ENCODE measurements around the gene TBX15. TPM values are rescaled to one million over a fixed set of nuclear protein-coding genes. Genes with fewer than 3 reads are reported as not detected.
A peak's percentile ranks its signal among the peaks of the same experiment; 100 is the strongest.

Gene TBX15
- total RNA-seq, 8 experiments from 2014 or later, result 0.11 to 104 (median 5.3) TPM

DNA sequence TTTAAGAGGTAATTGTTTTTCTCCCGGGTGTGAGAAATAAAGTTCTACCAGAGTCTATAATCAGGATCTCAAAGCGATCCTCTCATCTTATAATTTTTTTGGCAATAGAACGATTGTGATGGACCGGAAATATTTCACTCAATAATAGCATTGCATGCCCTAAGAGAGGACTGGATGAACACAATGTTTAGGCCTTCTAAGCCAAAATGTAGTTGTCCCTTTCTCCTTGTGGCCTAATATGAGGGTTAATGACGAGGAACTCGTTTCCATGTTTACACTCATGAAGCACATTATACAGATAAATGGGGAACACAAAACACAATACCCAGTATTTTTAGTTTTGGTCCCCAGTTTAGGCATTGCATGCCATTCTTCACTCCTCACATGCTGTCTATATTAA, 5.9 kb downstream of the TBX15 start:
- no peak for ATAC-seq (replicated peaks in 6 of 8)
- Histone ChIP-seq H3K27ac (no peak overlapping the region), H3K4me3 (no peak overlapping the region), H3K4me1 (replicated peaks in 1 of 2) (peaks cover 4 to 24% of the 10 kb centered on the region in 2 donors)
- in situ Hi-C loops (cut with MboI; ENCODE audit: low pct_unique_long_range_greater_than_20kb in 2 of 9, low sequenced_read_pairs in 9 of 9, unreplicated experiment in 9 of 9), result loop anchor here in 4 of 9 experiments (25.0 kb wide), 2 partner anchors 820 to 895 kb away; no protein-coding TSS in a partner anchor
- WGBS, 10 experiments, result 0 to 99% (median 65%) methylated on average over 1 to 6 of the region's 6 CpGs

DNA sequence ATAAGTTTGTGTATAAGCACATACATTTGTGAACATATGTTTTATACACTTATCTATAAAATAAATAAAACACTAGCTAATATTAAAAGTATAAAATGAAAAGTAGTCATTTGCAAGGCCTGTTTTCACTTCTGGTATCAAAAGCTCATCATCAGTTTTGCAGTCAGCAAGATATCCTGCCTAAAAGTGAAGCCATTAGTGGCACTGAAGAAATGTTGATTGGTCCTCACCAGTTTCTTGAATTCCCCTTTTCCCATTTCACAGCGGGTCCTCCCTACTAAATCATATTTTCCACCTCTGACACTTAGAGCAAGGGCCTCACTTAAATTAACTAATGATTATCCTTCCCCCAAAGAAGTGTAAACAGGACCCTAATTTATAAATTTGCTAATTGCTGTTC, 6.7 kb downstream of the TBX15 start:
- no peak for ATAC-seq (replicated peaks in 6 of 8)
- 0 to 100% (median 60%) methylated on average over 1 of the region's 1 CpG; no CpG with 5 or more reads in 3 of the 10 experiments for WGBS, 10 experiments
- no peak overlapping the region for H3K27ac ChIP-seq
- peaks cover 4 to 24% of the 10 kb centered on the region in 2 donors for H3K4me1 ChIP-seq (replicated peaks in 1 of 2)
- H3K4me3 ChIP-seq, result no peak overlapping the region
- in situ Hi-C loops (cut with MboI; ENCODE audit: low pct_unique_long_range_greater_than_20kb in 2 of 9, low sequenced_read_pairs in 9 of 9, unreplicated experiment in 9 of 9), result loop anchor here in 4 of 9 experiments (25.0 kb wide), 2 partner anchors 819 to 894 kb away; no protein-coding TSS in a partner anchor

DNA sequence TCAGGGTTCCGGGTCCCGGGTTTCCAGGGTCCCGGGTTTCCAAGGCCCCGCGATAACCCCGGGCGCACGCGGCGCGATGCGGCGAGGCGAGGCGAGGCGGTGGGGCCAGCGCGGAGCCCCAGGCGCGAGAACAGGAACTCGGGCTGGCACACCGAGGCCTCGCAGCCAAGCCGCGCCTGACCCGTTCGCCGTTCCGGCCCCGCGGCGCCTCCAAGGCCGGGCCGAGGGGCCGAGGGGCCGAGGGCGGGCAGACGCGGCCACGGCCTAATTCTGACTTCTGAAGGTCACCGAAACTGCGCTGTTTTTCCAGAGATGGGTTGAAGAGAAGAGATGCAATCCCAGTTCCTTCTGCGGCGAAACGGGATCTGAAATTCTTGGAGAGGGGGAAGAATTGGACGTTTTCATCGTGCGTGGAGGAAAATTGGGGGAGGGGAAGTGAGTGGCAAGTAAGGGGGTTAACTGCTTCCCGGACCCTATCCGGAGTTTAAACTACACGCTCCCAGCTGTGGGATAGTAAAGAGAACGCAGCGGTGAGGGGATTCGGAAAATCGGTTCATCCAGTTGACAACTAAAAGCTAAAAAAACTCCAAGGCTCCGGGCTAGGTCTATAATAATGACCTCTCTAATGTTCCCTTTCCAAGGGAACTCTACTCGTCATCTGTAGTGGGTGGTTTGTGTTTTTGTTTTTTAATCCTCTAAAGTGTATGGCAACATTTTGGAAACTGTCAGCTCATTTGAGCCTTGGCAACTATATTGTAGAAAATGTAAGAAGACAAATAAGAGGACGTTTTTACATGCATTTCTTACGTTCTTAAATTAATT, 8.2 kb downstream of the TBX15 start:
- 6 to 95% (median 11%) methylated on average over 3 to 48 of the region's 59 CpGs for WGBS, 10 experiments
- in situ Hi-C loops (cut with MboI; ENCODE audit: low pct_unique_long_range_greater_than_20kb in 2 of 9, low sequenced_read_pairs in 9 of 9, unreplicated experiment in 9 of 9), result loop anchor here in 4 of 9 experiments (25.0 kb wide), 2 partner anchors 818 to 893 kb away; no protein-coding TSS in a partner anchor
- Histone ChIP-seq H3K27ac (no peak overlapping the region), H3K4me3 (peak overlapping the region in 2 of 5 donors; percentile 12 to 18), H3K4me1 (replicated peaks in 1 of 2) (peaks cover 4 to 26% of the 10 kb centered on the region in 2 donors)
- ATAC-seq (replicated peaks in 6 of 8), result peak in 5 of 8 experiments; percentile 6 to 71 (median 48)

DNA sequence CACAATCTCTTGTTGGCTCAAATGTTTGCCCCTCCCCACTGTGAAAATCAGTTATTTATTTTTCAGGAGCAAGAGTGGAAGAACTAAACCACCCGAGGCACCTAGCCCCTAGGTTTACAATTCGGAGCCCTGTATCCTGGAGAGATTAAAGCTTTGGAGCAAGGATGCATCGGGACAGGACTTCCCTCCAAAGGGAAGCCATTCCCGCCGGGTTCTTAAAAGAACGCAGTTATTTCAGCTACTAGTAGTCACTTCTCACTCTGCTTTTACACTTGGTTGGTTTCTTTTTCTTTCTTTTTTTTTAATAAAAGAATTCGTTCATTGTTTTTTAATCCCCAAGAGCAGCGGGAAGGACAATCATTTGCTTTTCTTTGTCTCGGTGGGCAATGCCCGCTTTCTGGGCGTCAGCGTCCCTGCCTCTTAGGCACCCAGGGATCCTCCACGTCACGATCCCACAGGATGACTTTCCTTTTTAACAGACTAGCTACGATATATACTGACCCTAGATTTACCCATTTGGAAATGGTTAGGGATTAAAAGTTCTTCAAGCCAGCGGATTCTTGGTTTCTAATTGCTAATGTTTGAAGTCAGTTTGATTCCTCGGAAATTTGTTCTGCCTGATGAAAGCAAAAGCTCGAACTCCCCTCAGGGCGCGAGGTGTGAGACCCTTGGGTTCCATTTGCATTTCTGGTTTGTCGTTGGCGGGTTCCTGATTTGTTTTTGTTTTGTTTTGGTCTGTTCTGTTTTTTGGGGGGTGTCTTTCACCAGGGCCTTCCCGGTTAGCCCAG, 9.0 kb downstream of the TBX15 start:
- Histone ChIP-seq H3K4me1 (replicated peaks in 1 of 2) (peaks cover 4 to 23% of the 10 kb centered on the region in 2 donors), H3K27ac (no peak overlapping the region), H3K4me3 (peak overlapping the region in 2 of 5 donors; percentile 12 to 18)
- in situ Hi-C loops (cut with MboI; ENCODE audit: low pct_unique_long_range_greater_than_20kb in 2 of 9, low sequenced_read_pairs in 9 of 9, unreplicated experiment in 9 of 9), result loop anchor here in 4 of 9 experiments (25.0 kb wide), 2 partner anchors 817 to 892 kb away; no protein-coding TSS in a partner anchor
- 0 to 94% (median 22%) methylated on average over 3 to 23 of the region's 23 CpGs for WGBS, 10 experiments
- peak in 2 of 8 experiments; percentile 1 to 31 for ATAC-seq (replicated peaks in 6 of 8)

DNA sequence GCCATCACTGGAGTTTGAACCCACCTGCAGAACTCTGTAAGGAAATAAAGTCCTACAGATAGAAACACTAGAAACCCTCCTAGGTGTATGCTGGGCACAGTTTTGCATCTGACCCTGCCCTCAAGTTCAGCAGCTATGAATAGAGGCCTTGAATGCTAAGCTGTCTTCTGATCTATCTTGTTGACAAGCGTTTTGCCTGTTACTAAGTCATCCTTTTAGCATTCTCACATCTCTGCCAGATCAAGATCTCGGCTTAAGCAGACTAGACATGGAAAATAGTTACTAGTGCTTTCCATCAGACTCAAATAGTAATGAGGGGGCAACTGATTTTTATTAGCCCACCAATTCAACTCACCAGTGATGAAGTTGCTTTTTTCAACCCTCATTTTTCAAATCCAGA, 10.5 kb downstream of the TBX15 start:
- Histone ChIP-seq H3K4me1 (replicated peaks in 1 of 2) (peaks cover 4 to 32% of the 10 kb centered on the region in 2 donors), H3K4me3 (no peak overlapping the region), H3K27ac (no peak overlapping the region)
- in situ Hi-C loops (cut with MboI; ENCODE audit: low pct_unique_long_range_greater_than_20kb in 2 of 9, low sequenced_read_pairs in 9 of 9, unreplicated experiment in 9 of 9), result loop anchor here in 4 of 9 experiments (25.0 kb wide), 2 partner anchors 815 to 890 kb away; no protein-coding TSS in a partner anchor
- peak in 3 of 8 experiments; percentile 10 to 61 (median 22) for ATAC-seq (replicated peaks in 6 of 8)
- WGBS, 10 experiments, result 0 to 72% (median 49%) methylated on average over 1 to 2 of the region's 2 CpGs; no CpG with 5 or more reads in 2 of the 10 experiments

DNA sequence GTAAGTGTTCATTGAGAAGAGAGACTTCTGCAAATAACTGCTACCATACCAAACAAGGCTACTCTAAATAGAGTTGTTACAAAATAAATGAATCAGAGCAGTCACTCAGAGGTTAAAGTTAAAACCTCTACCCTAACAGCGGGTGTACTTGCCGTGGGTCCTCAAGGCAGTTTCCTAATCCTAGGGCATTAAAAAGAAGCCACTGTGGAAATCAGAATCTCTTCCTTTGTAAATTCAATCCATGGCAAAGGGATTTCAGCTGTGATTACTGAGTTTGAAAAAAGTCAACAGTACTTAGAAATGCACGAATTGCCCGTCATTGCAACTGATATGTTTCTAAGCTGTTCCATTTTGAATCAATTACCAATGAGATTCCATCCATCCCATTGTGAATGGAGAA, 13.5 kb downstream of the TBX15 start:
- no peak overlapping the region for H3K27ac ChIP-seq
- H3K4me1 ChIP-seq (replicated peaks in 1 of 2), result peaks cover 1 to 32% of the 10 kb centered on the region in 2 donors
- no peak overlapping the region for H3K4me3 ChIP-seq
- no peak for ATAC-seq (replicated peaks in 6 of 8)
- 20 to 91% (median 72%) methylated on average over 1 to 4 of the region's 4 CpGs; no CpG with 5 or more reads in 3 of the 10 experiments for WGBS, 10 experiments
- in situ Hi-C loops (cut with MboI; ENCODE audit: low pct_unique_long_range_greater_than_20kb in 2 of 9, low sequenced_read_pairs in 9 of 9, unreplicated experiment in 9 of 9), result loop anchor here in 4 of 9 experiments (25.0 kb wide), 2 partner anchors 812 to 887 kb away; no protein-coding TSS in a partner anchor

DNA sequence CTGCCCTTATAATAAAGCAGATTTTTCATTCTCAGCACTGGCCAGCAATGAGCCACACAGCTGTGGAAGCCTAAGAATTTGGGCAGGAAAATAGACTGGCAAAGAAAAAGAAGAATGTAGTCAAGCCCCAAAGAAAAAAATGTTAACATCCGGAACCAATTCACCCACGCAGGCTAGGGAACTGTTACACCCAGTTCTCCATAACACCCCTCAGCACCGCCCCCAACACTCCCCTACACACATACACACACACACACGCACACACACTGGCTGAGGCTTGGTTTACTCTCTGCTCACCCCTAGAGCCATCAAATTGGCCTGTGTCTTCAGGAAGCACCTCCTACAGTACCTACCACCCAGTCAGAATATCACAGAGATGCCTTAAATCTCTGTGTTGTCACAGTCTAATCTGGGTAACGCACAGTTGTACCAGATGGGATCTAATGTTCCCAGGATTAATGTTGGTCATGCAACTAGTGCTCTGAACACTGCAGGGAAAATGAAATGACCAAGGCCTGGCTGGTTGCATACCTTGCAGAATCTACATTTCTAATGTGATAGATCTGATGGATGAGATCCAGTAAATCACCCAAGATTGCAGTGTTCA, 14.5 kb downstream of the TBX15 start:
- peak; percentile 27 to 96 (median 84) for ATAC-seq (replicated peaks in 6 of 8)
- H3K4me1 ChIP-seq (replicated peaks in 1 of 2), result peaks cover 0 to 29% of the 10 kb centered on the region in 2 donors
- 6 to 91% (median 59%) methylated on average over 1 to 4 of the region's 5 CpGs; no CpG with 5 or more reads in 6 of the 10 experiments for WGBS, 10 experiments
- in situ Hi-C loops (cut with MboI; ENCODE audit: low pct_unique_long_range_greater_than_20kb in 2 of 9, low sequenced_read_pairs in 9 of 9, unreplicated experiment in 9 of 9), result no loop called here
- no peak overlapping the region for H3K27ac ChIP-seq
- H3K4me3 ChIP-seq, result no peak overlapping the region

DNA sequence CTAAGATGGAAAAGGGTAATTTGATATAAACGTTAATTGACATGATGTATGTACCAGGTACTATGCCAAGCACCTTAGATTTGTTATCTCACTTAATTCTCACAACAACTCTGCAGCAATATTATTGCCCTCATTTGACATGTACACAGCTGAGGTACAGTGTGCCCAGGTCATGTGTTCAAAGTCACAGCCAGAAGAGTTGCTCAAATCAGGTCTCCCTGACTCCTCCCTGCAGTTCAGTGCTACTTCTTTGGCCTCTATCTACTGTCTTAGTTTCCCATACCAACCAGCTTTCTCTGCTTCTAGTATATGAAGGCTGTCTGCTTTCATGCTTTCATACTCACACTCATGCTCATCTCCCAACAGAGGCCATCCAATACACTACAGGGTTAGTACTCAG, 15.1 kb downstream of the TBX15 start:
- 25 to 93% (median 75%) methylated on average over 1 of the region's 1 CpG; no CpG with 5 or more reads in 5 of the 10 experiments for WGBS, 10 experiments
- peak in 2 of 8 experiments; percentile 2 to 3 for ATAC-seq (replicated peaks in 6 of 8)
- in situ Hi-C loops (cut with MboI; ENCODE audit: low pct_unique_long_range_greater_than_20kb in 2 of 9, low sequenced_read_pairs in 9 of 9, unreplicated experiment in 9 of 9), result no loop called here
- Histone ChIP-seq H3K4me3 (no peak overlapping the region), H3K4me1 (replicated peaks in 1 of 2) (peaks cover 0 to 25% of the 10 kb centered on the region in 2 donors), H3K27ac (no peak overlapping the region)

DNA sequence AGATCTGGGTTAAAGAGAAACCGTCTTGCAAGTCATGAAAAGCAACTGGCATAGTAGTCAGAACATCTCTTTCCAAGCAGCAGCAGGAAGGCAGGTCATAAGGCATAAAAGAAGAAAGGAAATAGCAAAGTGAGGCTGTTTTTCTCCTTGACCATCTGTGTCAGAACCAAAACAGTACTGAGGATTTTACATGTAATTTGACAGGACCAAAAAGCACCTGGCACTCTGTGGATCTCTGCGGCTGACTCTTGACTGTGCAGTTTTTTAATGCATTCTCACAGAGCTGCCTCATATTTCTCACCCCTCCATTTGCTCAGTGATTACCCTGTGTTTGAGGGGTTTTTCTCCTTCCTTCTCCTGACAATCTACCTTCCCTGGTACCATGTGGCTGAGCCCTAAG, 17.7 kb downstream of the TBX15 start:
- in situ Hi-C loops (cut with MboI; ENCODE audit: low pct_unique_long_range_greater_than_20kb in 2 of 9, low sequenced_read_pairs in 9 of 9, unreplicated experiment in 9 of 9), result no loop called here
- Histone ChIP-seq H3K4me3 (no peak overlapping the region), H3K4me1 (replicated peaks in 1 of 2) (peaks cover 0 to 32% of the 10 kb centered on the region in 2 donors), H3K27ac (no peak overlapping the region)
- WGBS, 10 experiments, result 71 to 100% (median 88%) methylated on average over 1 to 2 of the region's 2 CpGs; no CpG with 5 or more reads in 1 of the 10 experiments
- ATAC-seq (replicated peaks in 6 of 8), result no peak

DNA sequence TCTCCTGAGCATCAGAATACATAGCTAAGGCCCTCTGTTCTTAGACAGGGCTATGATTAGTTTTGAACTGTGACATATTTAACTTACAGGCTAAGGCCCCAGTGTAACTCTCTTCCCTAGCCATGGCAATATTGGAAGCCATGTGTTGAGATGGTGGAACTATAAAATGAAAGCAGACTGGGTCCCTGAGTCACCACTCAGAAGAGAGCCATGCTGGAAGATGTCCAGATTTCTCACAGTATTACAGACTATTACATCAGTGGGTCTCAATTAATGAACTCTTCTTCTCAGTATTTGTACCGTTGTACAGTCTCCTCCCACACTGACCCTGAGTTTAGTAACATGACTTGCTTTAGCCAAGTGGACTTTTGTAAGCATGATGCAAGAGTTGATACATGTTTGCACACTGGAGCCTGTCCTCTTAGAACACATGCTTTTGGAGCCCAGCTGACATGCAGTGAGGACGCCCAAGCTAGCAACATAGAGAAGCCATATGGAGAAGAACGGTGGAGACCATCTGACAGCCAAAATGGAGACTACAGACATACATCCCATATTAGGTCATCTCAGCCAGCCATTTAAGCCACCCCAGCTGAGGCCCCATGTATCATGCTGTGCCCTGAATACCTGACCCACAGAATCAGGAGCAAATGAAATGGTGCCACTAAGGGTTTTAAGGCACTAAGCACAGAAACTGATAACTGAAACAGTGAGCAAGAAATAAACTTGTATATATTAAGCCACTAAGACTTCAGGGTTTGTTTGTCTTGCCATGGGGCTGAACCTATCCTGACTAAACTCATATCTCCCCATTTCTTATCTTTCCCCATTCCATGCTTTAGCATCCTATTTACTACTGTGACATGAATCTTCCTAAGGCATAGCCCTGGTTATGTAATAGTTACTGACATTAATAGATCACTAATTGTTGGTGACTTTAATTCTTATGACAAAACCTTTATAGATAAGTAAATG, 24.4 kb downstream of the TBX15 start:
- peak in 7 of 8 experiments; percentile 28 to 88 (median 56) for ATAC-seq (replicated peaks in 6 of 8)
- in situ Hi-C loops (cut with MboI; ENCODE audit: low pct_unique_long_range_greater_than_20kb in 2 of 9, low sequenced_read_pairs in 9 of 9, unreplicated experiment in 9 of 9), result no loop called here
- WGBS, 10 experiments, result 50 to 90% (median 69%) methylated on average over 1 to 3 of the region's 3 CpGs; no CpG with 5 or more reads in 3 of the 10 experiments
- Histone ChIP-seq H3K27ac (peak overlapping the region in 1 of 2 donors; percentile 66), H3K4me1 (replicated peaks in 1 of 2) (peaks cover 0 to 52% of the 10 kb centered on the region in 2 donors), H3K4me3 (no peak overlapping the region)

DNA sequence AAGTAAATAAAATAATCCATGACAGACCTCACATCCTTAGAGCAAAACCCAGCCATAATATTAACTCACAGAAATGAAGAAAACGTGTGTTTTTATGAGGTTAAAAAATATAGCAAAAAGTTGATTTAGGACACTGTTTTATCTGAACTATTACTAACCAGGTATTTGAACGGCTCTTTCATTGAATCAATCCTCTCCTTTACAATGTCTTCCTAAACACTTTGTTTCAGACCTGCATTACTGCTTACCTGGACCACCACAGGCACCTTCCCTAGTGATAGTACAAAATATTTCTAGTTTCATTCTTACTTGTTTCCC, 25.0 kb downstream of the TBX15 start:
- WGBS, 10 experiments, result 67 to 100% (median 90%) methylated on average over 1 to 2 of the region's 2 CpGs; no CpG with 5 or more reads in 1 of the 10 experiments
- peak overlapping the region in 1 of 2 donors; percentile 66 for H3K27ac ChIP-seq
- in situ Hi-C loops (cut with MboI; ENCODE audit: low pct_unique_long_range_greater_than_20kb in 2 of 9, low sequenced_read_pairs in 9 of 9, unreplicated experiment in 9 of 9), result no loop called here
- H3K4me3 ChIP-seq, result no peak overlapping the region
- ATAC-seq (replicated peaks in 6 of 8), result no peak
- peaks cover 0 to 54% of the 10 kb centered on the region in 2 donors for H3K4me1 ChIP-seq (replicated peaks in 1 of 2)

Measured in motor neuron (in vitro differentiated cells).